CD4-positive, alpha-beta T cell treated with Interleukin-6 for 4 hours (primary cell): ENCODE data around the gene IFI35.
"Not testable (repeated sequence)": the region's sequence is repeated elsewhere in the genome, so short reads cannot be mapped to it uniquely, and the experiment has no call there.

Experiments
- DNase-seq: peaks from one replicate; pipeline ENCODE4 v3.0.0-alpha.2; 2020; ENCODE audit warnings: mixed read lengths

The IFI35 gene

DNA sequence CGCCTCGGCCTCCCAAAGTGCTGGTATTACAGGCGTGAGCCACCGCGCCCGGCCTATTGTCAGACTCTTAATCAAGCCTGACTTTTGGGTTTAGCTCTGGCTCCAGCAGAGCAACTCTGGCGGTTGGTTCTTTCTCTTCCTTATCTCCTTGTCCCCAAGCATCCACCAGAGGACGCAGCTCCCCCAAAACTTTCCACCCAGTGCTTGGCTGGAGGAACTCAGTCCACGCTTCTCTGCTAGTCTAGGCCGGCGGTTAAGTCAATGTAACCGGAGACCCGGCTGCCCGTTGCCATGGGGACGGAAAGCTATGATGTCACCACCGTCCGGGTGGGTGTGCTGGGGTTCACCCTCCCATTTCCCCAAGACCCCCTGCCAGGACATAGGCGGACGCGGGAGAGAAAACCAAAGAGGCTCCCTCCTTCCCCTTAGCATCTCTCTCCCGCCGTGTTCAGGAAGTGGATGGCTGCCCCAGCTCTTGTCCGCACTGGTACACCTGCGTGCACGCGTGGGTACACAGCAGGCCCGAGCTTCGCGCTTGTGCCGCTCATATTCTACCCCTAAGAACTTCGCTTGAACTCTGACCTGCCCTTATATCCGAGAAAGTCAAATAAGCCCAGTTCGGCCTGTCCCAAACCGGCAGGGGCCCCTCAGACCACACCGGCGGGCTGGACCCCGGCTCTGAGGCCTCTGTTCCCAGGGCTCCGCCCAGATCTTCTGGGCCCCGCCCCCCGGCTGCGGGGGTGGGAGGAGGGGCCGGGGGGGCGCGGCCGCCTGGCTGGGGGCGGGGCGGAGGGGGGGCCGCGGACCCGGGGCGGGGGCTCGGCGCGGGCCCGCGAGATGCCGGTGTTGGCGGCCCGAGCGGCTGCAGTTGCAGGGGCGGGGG lies 18.1 kb downstream of the IFI35 start, which contains the start of gene RND2:
Gene RND2, plus strand, starts transcription at position 825 of the 883 bp plus-strand sequence. CDS start 117 bp downstream, outside the sequence.
- DNase-seq: peak; percentile 86

DNA sequence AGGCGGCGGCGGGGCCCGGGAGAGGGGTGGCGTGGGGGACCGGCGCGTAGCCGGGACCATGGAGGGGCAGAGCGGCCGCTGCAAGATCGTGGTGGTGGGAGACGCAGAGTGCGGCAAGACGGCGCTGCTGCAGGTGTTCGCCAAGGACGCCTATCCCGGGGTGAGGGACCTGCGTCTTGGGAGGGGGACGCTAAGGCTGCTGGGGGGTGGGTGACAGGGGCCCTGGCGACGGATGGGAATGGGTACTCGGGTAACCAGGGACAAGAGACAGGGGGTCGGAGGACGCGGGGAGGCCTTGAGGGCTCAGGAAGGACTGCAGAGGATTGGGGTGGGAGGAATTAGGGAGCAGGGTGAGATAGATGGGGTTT lies 18.7 kb downstream of the IFI35 start:
- no peak for DNase-seq

DNA sequence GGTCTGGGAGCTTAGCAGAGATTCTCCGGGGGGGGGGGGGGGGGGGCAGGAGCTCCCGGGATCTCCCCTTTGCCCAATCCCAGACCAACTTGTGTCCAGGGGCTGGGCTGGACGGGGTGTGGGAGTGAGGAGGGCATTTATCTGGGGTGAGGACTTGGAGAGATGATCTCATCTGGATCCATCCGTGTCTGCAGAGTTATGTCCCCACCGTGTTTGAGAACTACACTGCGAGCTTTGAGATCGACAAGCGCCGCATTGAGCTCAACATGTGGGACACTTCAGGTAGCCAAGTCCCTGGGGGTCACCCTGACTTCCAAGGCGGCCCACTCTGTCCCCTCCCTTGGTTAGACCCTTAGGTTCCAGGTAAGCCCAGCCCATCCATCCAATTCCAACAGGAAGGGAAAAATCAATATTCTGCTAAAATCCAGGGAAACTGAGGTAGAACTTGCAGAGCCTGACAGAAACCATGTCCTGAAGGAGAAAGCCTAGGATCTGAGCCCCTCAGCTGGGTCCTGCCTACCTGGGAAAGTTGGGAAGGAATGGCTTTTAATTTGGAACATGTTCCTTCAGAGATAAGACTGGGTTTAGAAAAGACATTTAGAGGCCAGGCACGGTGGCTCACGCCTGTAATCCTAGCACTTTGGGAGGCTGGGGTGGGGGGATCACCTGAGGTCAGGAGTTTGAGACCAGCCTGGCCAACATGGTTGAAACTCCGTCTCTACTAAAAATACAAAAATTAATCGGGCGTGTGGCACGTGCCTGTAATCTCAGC lies 19.4 kb downstream of the IFI35 start:
- no peak for DNase-seq

- DNase-seq: no peak
These were observed 20.0 kb downstream of the IFI35 start for GRCh38 chr17:43026595-43026994.

GRCh38 chr17:43027091-43028032 lies 20.8 kb downstream of the IFI35 start:
- DNase-seq: no peak

- DNase-seq: no peak
These were observed 21.8 kb downstream of the IFI35 start for GRCh38 chr17:43028221-43028861.

DNA sequence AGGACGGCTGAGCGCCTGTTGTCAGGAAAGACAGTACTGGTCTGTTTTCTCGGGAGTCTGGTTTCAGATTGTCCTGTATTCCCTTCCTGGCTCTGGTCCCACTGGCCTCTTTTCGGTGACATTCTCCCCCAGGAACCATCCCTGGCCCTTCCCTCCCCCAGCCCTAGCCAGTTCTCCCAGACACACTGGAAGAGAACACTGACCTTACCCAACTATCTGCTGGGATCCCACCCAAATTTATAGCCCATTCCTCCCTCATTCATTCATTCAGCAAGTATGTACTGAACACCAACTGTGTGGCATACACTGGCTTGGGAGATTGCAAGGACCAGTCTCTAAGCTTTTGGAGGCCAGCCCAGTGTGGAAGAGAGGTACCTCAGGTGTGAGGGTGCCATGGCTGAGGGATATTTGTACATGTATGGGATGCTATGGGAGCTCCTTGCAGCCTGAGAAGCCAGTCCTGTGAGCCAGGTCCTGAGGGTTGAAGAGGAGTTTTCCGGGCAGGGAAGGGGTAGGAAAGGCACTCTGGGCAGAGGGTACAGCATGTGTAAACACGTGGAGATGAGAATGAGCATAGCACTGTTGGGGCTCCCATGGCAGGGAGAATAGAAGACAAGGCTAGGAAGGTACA lies 23.7 kb downstream of the IFI35 start:
- DNase-seq: no peak

DNA sequence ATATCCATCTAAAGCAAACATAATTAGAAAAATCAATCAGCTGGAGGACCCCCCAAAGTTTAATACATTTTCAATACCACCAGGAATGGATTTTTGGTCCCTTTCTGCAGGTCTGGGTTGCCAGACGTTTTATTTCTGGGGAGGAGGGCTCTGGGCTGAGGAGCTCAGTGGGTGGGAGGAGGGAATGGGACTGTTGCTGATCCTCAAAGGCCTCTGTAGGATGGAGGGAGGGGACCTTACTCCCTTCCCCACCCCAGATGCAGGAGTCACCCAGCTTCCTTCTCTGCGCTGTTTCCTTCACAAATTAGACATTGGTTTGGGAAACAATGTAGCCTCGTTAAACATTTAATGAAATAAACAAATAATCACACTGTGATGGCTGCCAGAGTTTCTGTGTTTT lies 25.1 kb downstream of the IFI35 start:
- no peak for DNase-seq

DNA sequence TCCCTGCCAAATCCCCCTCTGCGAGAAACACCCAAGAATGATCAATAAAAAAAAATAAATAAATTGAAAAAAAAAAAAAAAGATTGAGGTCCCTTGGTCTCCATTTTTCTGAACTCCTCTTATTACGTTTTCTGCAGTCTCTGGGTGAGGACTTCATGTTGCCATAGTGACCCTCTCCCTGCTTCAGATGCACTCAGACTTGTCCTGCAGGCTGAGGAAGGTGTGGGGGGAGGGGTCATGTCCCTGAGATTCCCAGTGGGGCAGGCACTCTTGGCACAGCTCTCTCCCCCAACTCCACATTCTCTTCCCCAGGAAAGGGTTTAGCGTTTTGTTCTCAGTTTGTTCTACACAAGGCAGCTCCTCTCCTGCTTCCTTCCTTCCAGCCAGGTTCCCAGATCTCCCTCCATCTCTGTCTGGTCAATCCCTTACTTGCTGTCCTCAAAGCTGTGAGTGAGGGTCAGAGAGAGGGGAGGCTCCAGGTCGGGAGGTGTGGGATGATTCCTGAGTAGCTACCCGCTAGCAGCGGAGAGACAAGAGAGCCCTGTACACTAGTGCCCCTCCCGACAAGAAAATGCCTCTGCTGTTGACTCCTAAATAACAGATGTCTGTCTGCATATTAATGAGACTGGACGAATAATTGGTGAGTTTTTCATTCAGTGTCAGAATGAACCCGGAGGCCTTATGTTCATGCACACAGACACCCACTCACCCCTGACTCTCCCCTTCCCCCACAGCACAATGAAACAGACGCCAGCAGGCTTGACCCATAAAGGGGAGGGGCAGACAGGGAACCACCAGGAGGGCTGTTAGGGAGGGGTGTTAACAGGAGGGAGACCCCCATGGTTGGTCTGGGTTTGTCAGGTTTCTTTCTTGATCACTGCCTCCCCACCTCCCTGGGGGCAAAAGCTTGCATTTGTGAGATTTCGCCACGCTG lies 27.6 kb downstream of the IFI35 start:
- DNase-seq: no peak

DNA sequence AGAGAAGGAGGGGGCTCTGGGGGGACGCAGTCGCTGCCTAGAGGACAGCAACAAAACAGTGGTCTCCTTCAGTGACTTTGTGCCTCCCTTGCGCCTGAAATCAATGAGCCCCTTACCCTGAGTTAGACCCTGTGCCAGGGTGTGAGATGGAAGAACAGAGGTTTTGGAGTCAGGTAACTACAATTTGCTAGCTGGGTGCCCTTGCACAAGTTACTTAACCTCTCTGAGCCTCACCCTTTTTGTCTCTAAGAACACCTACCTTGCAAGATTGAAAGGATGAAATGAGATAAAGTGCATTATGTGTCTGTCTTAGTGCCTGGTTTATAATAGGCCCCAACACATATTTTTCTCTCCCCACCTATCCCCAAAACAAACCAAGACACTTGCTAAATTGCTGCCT lies 28.3 kb downstream of the IFI35 start:
- no peak for DNase-seq

DNA sequence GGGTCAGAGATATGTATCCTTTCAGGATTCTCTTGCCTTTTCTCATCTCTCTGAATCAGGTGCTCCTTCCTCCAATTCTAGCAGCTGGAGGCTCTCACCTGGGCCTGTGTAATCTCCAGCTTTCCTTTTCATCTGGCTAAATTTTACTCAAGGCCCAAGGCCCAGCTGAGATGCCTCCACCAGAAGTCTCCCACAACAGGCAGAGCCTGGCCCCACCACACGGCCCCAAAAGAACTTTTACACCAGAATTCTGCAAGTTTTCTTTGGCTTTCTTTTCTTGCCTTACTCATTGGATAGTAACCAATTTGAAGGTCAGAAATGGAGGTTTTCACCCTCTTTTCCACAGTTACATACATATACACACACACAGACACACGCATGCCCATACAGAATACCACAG lies 33.1 kb downstream of the IFI35 start:
- no peak for DNase-seq

GRCh38 chr17:43040655-43041054 lies 34.1 kb downstream of the IFI35 start:
- DNase-seq: no peak

GRCh38 chr17:43042025-43042628 lies 35.5 kb downstream of the IFI35 start:
- DNase-seq: no peak

DNA sequence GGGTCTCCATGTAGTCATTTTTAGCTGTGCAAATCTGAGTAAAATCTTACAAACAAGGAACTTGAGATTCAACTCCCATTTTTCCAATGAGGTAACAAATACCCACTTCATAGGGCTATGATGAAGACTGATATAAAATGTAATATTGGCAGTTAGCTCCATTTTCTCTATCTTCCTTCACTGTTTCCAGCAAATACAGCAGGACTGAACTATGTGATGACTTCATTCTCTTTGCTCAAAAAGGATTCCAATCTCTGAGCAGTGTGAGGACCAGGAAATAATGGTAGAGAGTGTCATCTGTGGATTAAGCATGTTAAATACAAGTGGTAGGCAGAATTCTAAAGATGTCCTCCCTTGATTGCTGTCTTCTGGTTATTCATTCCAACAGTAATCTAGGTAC lies 36.7 kb downstream of the IFI35 start:
- no peak for DNase-seq

GRCh38 chr17:43044024-43044423 lies 37.4 kb downstream of the IFI35 start:
- no peak for DNase-seq

DNA sequence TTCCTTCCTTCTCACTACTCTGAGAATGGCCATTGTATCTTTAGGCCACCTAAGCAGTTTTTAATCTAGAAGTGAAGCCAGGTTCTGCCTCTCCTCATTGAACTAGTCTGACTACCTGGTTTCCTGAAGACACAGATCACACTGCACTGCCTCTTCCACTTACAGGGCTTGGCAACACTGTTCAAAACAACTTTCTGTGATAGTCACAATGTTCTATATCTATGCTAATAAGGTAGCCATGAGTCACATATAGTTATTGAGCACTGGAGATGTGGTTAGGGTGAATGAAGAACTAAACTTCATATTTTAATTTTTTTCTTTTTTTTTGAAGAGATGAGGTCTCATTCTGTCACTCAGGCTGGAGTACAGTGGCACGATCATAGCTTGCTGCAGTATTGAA lies 45.4 kb downstream of the IFI35 start:
- DNase-seq: no peak

DNA sequence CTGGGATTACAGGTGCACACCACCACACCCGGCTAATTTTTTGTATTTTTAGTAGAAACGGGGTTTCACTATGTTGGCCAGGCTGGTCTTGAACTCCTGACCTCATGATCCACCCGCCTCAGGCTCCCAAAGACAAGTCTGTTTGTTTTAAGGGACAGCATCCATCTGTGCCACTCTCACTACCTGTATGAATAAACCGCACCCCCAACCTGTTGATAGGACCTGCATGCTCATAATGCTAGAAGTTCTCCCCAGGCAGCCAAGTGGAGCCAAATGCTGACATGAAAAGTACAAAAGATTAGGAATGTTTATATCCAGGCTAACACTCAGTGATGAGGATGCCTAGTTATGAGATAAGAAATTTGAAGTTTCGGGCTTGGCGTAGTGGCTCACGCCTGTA lies 46.4 kb downstream of the IFI35 start:
- DNase-seq: not testable (repeated sequence)

DNA sequence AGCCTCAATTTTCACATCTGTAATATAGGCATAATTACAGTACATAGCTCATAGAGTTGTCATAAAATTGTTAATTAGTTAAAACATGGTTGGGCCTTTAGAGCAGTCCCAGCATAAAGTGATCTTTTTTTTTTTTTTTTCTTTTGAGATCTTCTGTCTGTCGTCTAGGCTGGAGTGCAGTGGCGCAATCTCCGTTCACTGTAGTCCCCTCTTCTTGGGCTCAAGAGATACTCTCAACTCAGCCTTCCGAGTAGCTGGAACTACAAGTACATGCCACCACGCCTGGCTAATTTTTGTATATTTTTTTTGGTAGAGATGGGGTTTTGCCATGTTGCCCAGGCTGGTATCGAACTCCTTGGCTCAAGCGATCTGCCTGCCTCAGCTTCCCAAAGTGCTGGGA lies 49.5 kb downstream of the IFI35 start:
- no peak for DNase-seq

GRCh38 chr17:43062984-43063638 lies 56.5 kb downstream of the IFI35 start:
- DNase-seq: no peak
